ENCODE data around the gene DOCK2.

Gene DOCK2

GRCh38 chr5:170067574-170068170 is 430.6 kb downstream of the DOCK2 start:
- Histone ChIP-seq H3K27ac (replicated peaks; ENCODE audit: low read length) (no peak overlapping the region), H3K23ac (ENCODE audit: low read depth, low read length, poor library complexity) (no peak overlapping the region), H3K18ac (ENCODE audit: low read length) (no peak overlapping the region), H3K36me3 (replicated peaks in 1 of 2; ENCODE audit: control insufficient read depth in 2 of 2, insufficient read depth in 2 of 2, low read length in 2 of 2) (no peaks in the 10 kb centered on the region), H3K4me1 (ENCODE audit: control insufficient read depth in 2 of 2, insufficient read depth in 1 of 2, low read depth in 1 of 2, low read length in 2 of 2) (peaks cover 0 to 2% of the 10 kb centered on the region in 2 donors), H4K91ac (ENCODE audit: low read depth, low read length, poor library complexity) (no peak overlapping the region), H3K9me3 (replicated peaks in 1 of 2; ENCODE audit: control insufficient read depth in 2 of 2, insufficient read depth in 1 of 2, low read depth in 1 of 2, low read length in 2 of 2) (no peaks in the 10 kb centered on the region), H3K4ac (ENCODE audit: low read length) (no peak overlapping the region), H2BK5ac (ENCODE audit: low read length) (no peak overlapping the region), H3K4me3 (ENCODE audit: low read length in 2 of 2) (no peak overlapping the region), H2AK5ac (ENCODE audit: low read depth, low read length) (no peak overlapping the region), H2BK15ac (ENCODE audit: low read length) (no peak overlapping the region), H3K9ac (ENCODE audit: low read depth, low read length, poor library complexity) (no peak overlapping the region), H3K79me1 (ENCODE audit: low read depth, low read length) (no peaks in the 10 kb centered on the region), H3K4me2 (ENCODE audit: insufficient read depth, low read length, poor library complexity, severe bottlenecking) (no peak overlapping the region), H2AFZ (ENCODE audit: low read length) (no peak overlapping the region), H3K14ac (ENCODE audit: low read length) (no peak overlapping the region), H2BK12ac (ENCODE audit: low read length) (no peak overlapping the region), H4K8ac (ENCODE audit: low read depth, low read length) (no peak overlapping the region), H3K27me3 (ENCODE audit: control insufficient read depth in 3 of 3, insufficient read depth in 3 of 3, low read depth in 1 of 3, low read length in 3 of 3) (no peaks in the 10 kb centered on the region), H2BK120ac (ENCODE audit: low read depth, low read length) (no peak overlapping the region)
- DNase-seq (ENCODE audit: low spot score), result no peak
- WGBS, 2 donors (ENCODE audit: extremely low coverage in 2 of 2, insufficient read length in 2 of 2, insufficient replicate concordance in 1 of 2), result no CpG with 5 or more reads among the region's 4 CpGs

GRCh38 chr5:170069512-170069911 is 432.4 kb downstream of the DOCK2 start:
- no peak for DNase-seq (ENCODE audit: low spot score)
- Histone ChIP-seq H3K9ac (ENCODE audit: low read depth, low read length, poor library complexity) (no peak overlapping the region), H2BK15ac (ENCODE audit: low read length) (no peak overlapping the region), H3K14ac (ENCODE audit: low read length) (no peak overlapping the region), H3K79me1 (ENCODE audit: low read depth, low read length) (no peaks in the 10 kb centered on the region), H3K36me3 (replicated peaks in 1 of 2; ENCODE audit: control insufficient read depth in 2 of 2, insufficient read depth in 2 of 2, low read length in 2 of 2) (no peaks in the 10 kb centered on the region), H2AFZ (ENCODE audit: low read length) (no peak overlapping the region), H3K4me3 (ENCODE audit: low read length in 2 of 2) (no peak overlapping the region), H3K4me1 (ENCODE audit: control insufficient read depth in 2 of 2, insufficient read depth in 1 of 2, low read depth in 1 of 2, low read length in 2 of 2) (peaks cover 0 to 2% of the 10 kb centered on the region in 2 donors), H2BK5ac (ENCODE audit: low read length) (peak overlapping the region; percentile 48), H2BK12ac (ENCODE audit: low read length) (no peak overlapping the region), H3K4me2 (ENCODE audit: insufficient read depth, low read length, poor library complexity, severe bottlenecking) (no peak overlapping the region), H4K91ac (ENCODE audit: low read depth, low read length, poor library complexity) (no peak overlapping the region), H3K18ac (ENCODE audit: low read length) (no peak overlapping the region), H3K27ac (replicated peaks; ENCODE audit: low read length) (no peak overlapping the region), H3K23ac (ENCODE audit: low read depth, low read length, poor library complexity) (no peak overlapping the region), H4K8ac (ENCODE audit: low read depth, low read length) (no peak overlapping the region), H3K4ac (ENCODE audit: low read length) (no peak overlapping the region), H3K9me3 (replicated peaks in 1 of 2; ENCODE audit: control insufficient read depth in 2 of 2, insufficient read depth in 1 of 2, low read depth in 1 of 2, low read length in 2 of 2) (no peaks in the 10 kb centered on the region), H2BK120ac (ENCODE audit: low read depth, low read length) (no peak overlapping the region), H3K27me3 (ENCODE audit: control insufficient read depth in 3 of 3, insufficient read depth in 3 of 3, low read depth in 1 of 3, low read length in 3 of 3) (peaks cover 0 to 1% (median 0%) of the 10 kb centered on the region in 3 experiments), H2AK5ac (ENCODE audit: low read depth, low read length) (no peak overlapping the region)
- WGBS, 2 donors (ENCODE audit: extremely low coverage in 2 of 2, insufficient read length in 2 of 2, insufficient replicate concordance in 1 of 2), result no CpG with 5 or more reads among the region's 5 CpGs

GRCh38 chr5:170070556-170071412 is 433.7 kb downstream of the DOCK2 start:
- H3K4ac ChIP-seq (ENCODE audit: low read length), result no peak overlapping the region
- no peak overlapping the region for H2AK5ac ChIP-seq (ENCODE audit: low read depth, low read length)
- H2BK12ac ChIP-seq (ENCODE audit: low read length), result no peak overlapping the region
- no peaks in the 10 kb centered on the region for H3K9me3 ChIP-seq (replicated peaks in 1 of 2; ENCODE audit: control insufficient read depth in 2 of 2, insufficient read depth in 1 of 2, low read depth in 1 of 2, low read length in 2 of 2)
- H4K91ac ChIP-seq (ENCODE audit: low read depth, low read length, poor library complexity), result no peak overlapping the region
- H3K4me3 ChIP-seq (ENCODE audit: low read length in 2 of 2), result no peak overlapping the region
- H3K18ac ChIP-seq (ENCODE audit: low read length), result no peak overlapping the region
- H4K8ac ChIP-seq (ENCODE audit: low read depth, low read length), result no peak overlapping the region
- no CpG with 5 or more reads among the region's 14 CpGs for WGBS, 2 donors (ENCODE audit: extremely low coverage in 2 of 2, insufficient read length in 2 of 2, insufficient replicate concordance in 1 of 2)
- H3K4me2 ChIP-seq (ENCODE audit: insufficient read depth, low read length, poor library complexity, severe bottlenecking), result no peak overlapping the region
- H2AFZ ChIP-seq (ENCODE audit: low read length), result no peak overlapping the region
- H3K9ac ChIP-seq (ENCODE audit: low read depth, low read length, poor library complexity), result no peak overlapping the region
- no peak overlapping the region for H2BK120ac ChIP-seq (ENCODE audit: low read depth, low read length)
- peaks cover 0 to 6% (median 0%) of the 10 kb centered on the region in 3 experiments for H3K27me3 ChIP-seq (ENCODE audit: control insufficient read depth in 3 of 3, insufficient read depth in 3 of 3, low read depth in 1 of 3, low read length in 3 of 3)
- H3K4me1 ChIP-seq (ENCODE audit: control insufficient read depth in 2 of 2, insufficient read depth in 1 of 2, low read depth in 1 of 2, low read length in 2 of 2), result peaks cover 0 to 2% of the 10 kb centered on the region in 2 donors
- no peaks in the 10 kb centered on the region for H3K36me3 ChIP-seq (replicated peaks in 1 of 2; ENCODE audit: control insufficient read depth in 2 of 2, insufficient read depth in 2 of 2, low read length in 2 of 2)
- no peak overlapping the region for H3K14ac ChIP-seq (ENCODE audit: low read length)
- H2BK5ac ChIP-seq (ENCODE audit: low read length), result no peak overlapping the region
- H3K23ac ChIP-seq (ENCODE audit: low read depth, low read length, poor library complexity), result no peak overlapping the region
- H3K79me1 ChIP-seq (ENCODE audit: low read depth, low read length), result no peaks in the 10 kb centered on the region
- H3K27ac ChIP-seq (replicated peaks; ENCODE audit: low read length), result no peak overlapping the region
- H2BK15ac ChIP-seq (ENCODE audit: low read length), result no peak overlapping the region
- DNase-seq (ENCODE audit: low spot score), result peak; percentile 32

GRCh38 chr5:170071748-170072147 is 434.7 kb downstream of the DOCK2 start:
- DNase-seq (ENCODE audit: low spot score), result no peak
- no CpG with 5 or more reads among the region's 2 CpGs for WGBS, 2 donors (ENCODE audit: extremely low coverage in 2 of 2, insufficient read length in 2 of 2, insufficient replicate concordance in 1 of 2)
- H3K18ac ChIP-seq (ENCODE audit: low read length), result no peak overlapping the region
- H3K9me3 ChIP-seq (replicated peaks in 1 of 2; ENCODE audit: control insufficient read depth in 2 of 2, insufficient read depth in 1 of 2, low read depth in 1 of 2, low read length in 2 of 2), result no peaks in the 10 kb centered on the region
- no peak overlapping the region for H3K9ac ChIP-seq (ENCODE audit: low read depth, low read length, poor library complexity)
- H3K23ac ChIP-seq (ENCODE audit: low read depth, low read length, poor library complexity), result no peak overlapping the region
- H2BK12ac ChIP-seq (ENCODE audit: low read length), result no peak overlapping the region
- H3K4ac ChIP-seq (ENCODE audit: low read length), result no peak overlapping the region
- H3K4me2 ChIP-seq (ENCODE audit: insufficient read depth, low read length, poor library complexity, severe bottlenecking), result no peak overlapping the region
- H2BK5ac ChIP-seq (ENCODE audit: low read length), result no peak overlapping the region
- H3K79me1 ChIP-seq (ENCODE audit: low read depth, low read length), result no peaks in the 10 kb centered on the region
- H3K27ac ChIP-seq (replicated peaks; ENCODE audit: low read length), result no peak overlapping the region
- H2AK5ac ChIP-seq (ENCODE audit: low read depth, low read length), result no peak overlapping the region
- no peak overlapping the region for H2BK15ac ChIP-seq (ENCODE audit: low read length)
- no peak overlapping the region for H3K14ac ChIP-seq (ENCODE audit: low read length)
- H4K91ac ChIP-seq (ENCODE audit: low read depth, low read length, poor library complexity), result no peak overlapping the region
- no peak overlapping the region for H3K4me3 ChIP-seq (ENCODE audit: low read length in 2 of 2)
- no peaks in the 10 kb centered on the region for H3K36me3 ChIP-seq (replicated peaks in 1 of 2; ENCODE audit: control insufficient read depth in 2 of 2, insufficient read depth in 2 of 2, low read length in 2 of 2)
- H2BK120ac ChIP-seq (ENCODE audit: low read depth, low read length), result no peak overlapping the region
- H4K8ac ChIP-seq (ENCODE audit: low read depth, low read length), result no peak overlapping the region
- peaks cover 0 to 2% of the 10 kb centered on the region in 2 donors for H3K4me1 ChIP-seq (ENCODE audit: control insufficient read depth in 2 of 2, insufficient read depth in 1 of 2, low read depth in 1 of 2, low read length in 2 of 2)
- no peak overlapping the region for H2AFZ ChIP-seq (ENCODE audit: low read length)
- peaks cover 0 to 6% (median 0%) of the 10 kb centered on the region in 3 experiments for H3K27me3 ChIP-seq (ENCODE audit: control insufficient read depth in 3 of 3, insufficient read depth in 3 of 3, low read depth in 1 of 3, low read length in 3 of 3)

All from neuronal stem cell (in vitro differentiated cells).